HL-60 (cell line): ENCODE results near the gene HOATZ.

Experiments
- CTCF ChIP-seq: IDR thresholded peaks from one replicate; pipeline ENCODE4 v1.5.1; 2011; ENCODE audit warnings: low read length, control low read depth, inconsistent platforms; ENCODE audit not compliant: insufficient read depth
- GABPA ChIP-seq: IDR thresholded peaks from 2 replicates; pipeline ENCODE4 v1.6.1; 2012; ENCODE audit warnings: low read depth
- POLR2AphosphoS5 ChIP-seq: IDR thresholded peaks from 2 replicates; pipeline ENCODE4 v1.6.1; 2012; ENCODE audit warnings: low read depth
- SPI1 ChIP-seq: IDR thresholded peaks from 2 replicates; pipeline ENCODE4 v1.6.1; 2012; ENCODE audit warnings: low read depth, mild to moderate bottlenecking, borderline replicate concordance
- TF ChIP-seq, protein P1 (sequence below): IDR thresholded peaks from 2 replicates; pipeline ENCODE4 v1.6.1; 2012; ENCODE audit warnings: low read depth; ENCODE audit not compliant: insufficient replicate concordance

- TF ChIP-seq CTCF (no peak), SPI1 (no peak), POLR2AphosphoS5 (no peak), GABPA (no peak)
- TF ChIP-seq, protein P1, sequence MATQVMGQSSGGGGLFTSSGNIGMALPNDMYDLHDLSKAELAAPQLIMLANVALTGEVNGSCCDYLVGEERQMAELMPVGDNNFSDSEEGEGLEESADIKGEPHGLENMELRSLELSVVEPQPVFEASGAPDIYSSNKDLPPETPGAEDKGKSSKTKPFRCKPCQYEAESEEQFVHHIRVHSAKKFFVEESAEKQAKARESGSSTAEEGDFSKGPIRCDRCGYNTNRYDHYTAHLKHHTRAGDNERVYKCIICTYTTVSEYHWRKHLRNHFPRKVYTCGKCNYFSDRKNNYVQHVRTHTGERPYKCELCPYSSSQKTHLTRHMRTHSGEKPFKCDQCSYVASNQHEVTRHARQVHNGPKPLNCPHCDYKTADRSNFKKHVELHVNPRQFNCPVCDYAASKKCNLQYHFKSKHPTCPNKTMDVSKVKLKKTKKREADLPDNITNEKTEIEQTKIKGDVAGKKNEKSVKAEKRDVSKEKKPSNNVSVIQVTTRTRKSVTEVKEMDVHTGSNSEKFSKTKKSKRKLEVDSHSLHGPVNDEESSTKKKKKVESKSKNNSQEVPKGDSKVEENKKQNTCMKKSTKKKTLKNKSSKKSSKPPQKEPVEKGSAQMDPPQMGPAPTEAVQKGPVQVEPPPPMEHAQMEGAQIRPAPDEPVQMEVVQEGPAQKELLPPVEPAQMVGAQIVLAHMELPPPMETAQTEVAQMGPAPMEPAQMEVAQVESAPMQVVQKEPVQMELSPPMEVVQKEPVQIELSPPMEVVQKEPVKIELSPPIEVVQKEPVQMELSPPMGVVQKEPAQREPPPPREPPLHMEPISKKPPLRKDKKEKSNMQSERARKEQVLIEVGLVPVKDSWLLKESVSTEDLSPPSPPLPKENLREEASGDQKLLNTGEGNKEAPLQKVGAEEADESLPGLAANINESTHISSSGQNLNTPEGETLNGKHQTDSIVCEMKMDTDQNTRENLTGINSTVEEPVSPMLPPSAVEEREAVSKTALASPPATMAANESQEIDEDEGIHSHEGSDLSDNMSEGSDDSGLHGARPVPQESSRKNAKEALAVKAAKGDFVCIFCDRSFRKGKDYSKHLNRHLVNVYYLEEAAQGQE = no peak
These were observed 20.5 kb upstream of the HOATZ start for GRCh38 chr11:111494040-111494439.
